HepG2 (cell line): Measurements from ENCODE around the gene APH1B. TPM values are rescaled to one million over a fixed set of nuclear protein-coding genes. Genes with fewer than 3 reads are reported as not detected.

Experiments
- ATAC-seq: fragments of 200-7000 bp; cut with Tn5 transposase; 3 replicates; pipeline ENCODE4 v1.9.1; 2020; ENCODE audit warnings: mild to moderate bottlenecking, moderate library complexity
- BruUV-seq: library from RNA; stranded (reverse); fragments of 400-500 nt; replicated peaks from 2 replicates; lab custom pipeline; 2021; lab: Mats Ljungman, UMichigan
- CTCF ChIA-PET: fragments of 300-600 bp; formaldehyde crosslinking; extraction: SDS; loops from one replicate; lab custom pipeline; 2021; ENCODE audit warnings: low total read pairs, inconsistent platforms, low intra/inter-chr PET ratio; lab: Yijun Ruan, JAX
- POLR2A ChIA-PET: fragments of 350-600 bp; sonication (Branson Sonifier 250); formaldehyde crosslinking; loops from one replicate; lab custom pipeline; 2020; ENCODE audit warnings: antibody characterized with exemption, inconsistent platforms; lab: Yijun Ruan, JAX
- DNase-seq: peaks from one replicate; pipeline ENCODE4 v3.0.0-alpha.2; 2015; ENCODE audit warnings: low spot score
- FAIRE-seq: peaks from 3 replicates; lab custom pipeline; 2011; peaks lifted over from hg19 to GRCh38; lab: Jason Lieb, UNC
- H2AFZ ChIP-seq: one replicate; pipeline ENCODE4 v1.6.1; 2011; ENCODE audit warnings: low read length, inconsistent platforms
- H3K27ac ChIP-seq: fragments of 300-600 bp; 3 replicates; pipeline ENCODE4 v1.8.0; 2011; ENCODE audit warnings: mixed run types, mild to moderate bottlenecking, mixed read lengths, low read length, inconsistent platforms; ENCODE audit not compliant: insufficient read depth; ENCODE audit errors: extremely low read length
- H3K27me3 ChIP-seq, 2 experiments: fragments of 200-600 bp in 1 of 2; 2 replicates in 1 of 2; 3 replicates in 1 of 2; pipeline versions ENCODE4 v1.6.0 to v1.8.0; 2011; ENCODE audit warnings: low read length in 2 of 2, mild to moderate bottlenecking in 2 of 2, moderate library complexity in 2 of 2, inconsistent platforms in 1 of 2; ENCODE audit not compliant: insufficient read depth in 2 of 2, control insufficient read depth in 1 of 2
- H3K36me3 ChIP-seq, 2 experiments: fragments of 200-600 bp in 1 of 2; replicated peaks in 1 of 2; 2 replicates in 1 of 2; 3 replicates in 1 of 2; pipeline versions ENCODE4 v1.5.1 to v1.8.0; 2011; ENCODE audit warnings: low read length in 2 of 2, inconsistent platforms in 1 of 2; ENCODE audit not compliant: insufficient read depth in 2 of 2, control insufficient read depth in 1 of 2
- H3K4me1 ChIP-seq: 2 replicates; pipeline ENCODE4 v1.5.1; 2012; ENCODE audit warnings: low read length, inconsistent platforms; ENCODE audit not compliant: insufficient read depth
- H3K4me2 ChIP-seq: 2 replicates; pipeline ENCODE4 v1.6.0; 2011; ENCODE audit warnings: low read depth, low read length, inconsistent platforms
- H3K4me3 ChIP-seq, 3 experiments: fragments of 200-600 bp in 1 of 3; sonication (generic), shearing (Covaris generic) in 1 of 3; replicated peaks in 1 of 3; 2 replicates each; pipeline ENCODE4 v1.5.1; 2011 to 2016; ENCODE audit warnings: low read length in 3 of 3, inconsistent platforms in 2 of 3, low read depth in 2 of 3, mild to moderate bottlenecking in 2 of 3, control low read depth in 1 of 3, mixed read lengths in 1 of 3; ENCODE audit not compliant: insufficient read depth in 1 of 3
- H3K79me2 ChIP-seq: one replicate; pipeline ENCODE4 v1.6.1; 2011; ENCODE audit warnings: low read length, inconsistent platforms; ENCODE audit not compliant: insufficient read depth
- H3K9ac ChIP-seq: 2 replicates; pipeline ENCODE4 v1.6.0; 2011; ENCODE audit warnings: mild to moderate bottlenecking, low read depth, low read length, inconsistent platforms; ENCODE audit not compliant: insufficient read depth
- H3K9me3 ChIP-seq: 2 replicates; pipeline ENCODE4 v1.5.1; 2012; ENCODE audit warnings: mild to moderate bottlenecking, low read length
- H4K20me1 ChIP-seq: 2 replicates; pipeline ENCODE4 v1.6.0; 2011; ENCODE audit warnings: inconsistent platforms, mild to moderate bottlenecking, low read length, moderate library complexity; ENCODE audit not compliant: insufficient read depth
- DMAP1 ChIP-seq: IDR thresholded peaks from 2 replicates; pipeline ENCODE4 v1.6.1; 2016
- GATA4 ChIP-seq: sonication (generic); IDR thresholded peaks from 2 replicates; pipeline ENCODE4 v1.6.1; 2016; ENCODE audit warnings: antibody characterized with exemption, low read depth, borderline replicate concordance
- HOXD1 ChIP-seq: sonication (generic); formaldehyde crosslinking; IDR thresholded peaks from 2 replicates; pipeline ENCODE4 v1.5.0; 2020; ENCODE audit warnings: missing genetic modification reagents
- NAIF1 ChIP-seq: sonication (generic); formaldehyde crosslinking; IDR thresholded peaks from 2 replicates; pipeline ENCODE4 v1.5.0; 2020; ENCODE audit warnings: mild to moderate bottlenecking, missing genetic modification reagents, borderline replicate concordance
- PHF5A ChIP-seq: IDR thresholded peaks from one replicate; pipeline ENCODE4 v1.6.1; 2018; ENCODE audit warnings: low read depth, missing genetic modification reagents; ENCODE audit not compliant: unreplicated experiment
- SMYD3 ChIP-seq: sonication (generic); formaldehyde crosslinking; IDR thresholded peaks from 2 replicates; pipeline ENCODE4 v1.8.1; 2023; ENCODE audit warnings: mild to moderate bottlenecking, missing genetic modification reagents
- SPEN ChIP-seq: sonication (generic); formaldehyde crosslinking; IDR thresholded peaks from 2 replicates; pipeline ENCODE4 v1.5.1; 2020; ENCODE audit warnings: low read depth, mild to moderate bottlenecking, missing genetic modification reagents
- TEAD2 ChIP-seq: sonication (generic); formaldehyde crosslinking; IDR thresholded peaks from 2 replicates; pipeline ENCODE4 v1.9.0; 2021; ENCODE audit warnings: missing genetic modification reagents
- ZNF17 ChIP-seq: sonication (generic); formaldehyde crosslinking; IDR thresholded peaks from 2 replicates; pipeline ENCODE4 v1.5.0; 2020; ENCODE audit warnings: mild to moderate bottlenecking, missing genetic modification reagents
- ZNF543 ChIP-seq: sonication (generic); formaldehyde crosslinking; IDR thresholded peaks from 2 replicates; pipeline ENCODE4 v1.4.0; 2020; ENCODE audit warnings: mild to moderate bottlenecking, missing genetic modification reagents
- ZNF772 ChIP-seq: sonication (generic); formaldehyde crosslinking; IDR thresholded peaks from 2 replicates; pipeline ENCODE4 v1.5.0; 2020; ENCODE audit warnings: mild to moderate bottlenecking, missing genetic modification reagents
- WGBS: methylation state at CpG from one replicate; pipeline ENCODE4 v1.1.6; 2017; ENCODE audit warnings: low lambda C conversion rate; 5-methylcytosine and 5-hydroxymethylcytosine counted together
- in situ Hi-C: cut with HindIII; loops from 2 replicates; pipeline ENCODE4 v1.10.0; 2017; ENCODE audit warnings: low pct_unique_long_range_greater_than_20kb; ENCODE audit not compliant: extremely low pct_ligation_motif_present
- intact Hi-C: fragments of 100-400 bp; cut with micrococcal nuclease; formaldehyde crosslinking; loops from one replicate; pipeline ENCODE4 v1.10.0; 2022; ENCODE audit not compliant: unreplicated experiment
- polyA plus RNA-seq, 8 experiments: library from polyadenylated mRNA; depleted of rRNA in 3 of 8; stranded (reverse) in 7 of 8; unstranded in 1 of 8; fragments of >200 nt; fragmentation: Illumina TruSeq in 4 of 8; extraction: Trizol in 4 of 8; gene quantifications; 2 replicates each; pipeline versions ENCODE4 v1.2.1 to v1.2.3, GENCODE V29; 2011 to 2016; ENCODE audit warnings: low read depth in 4 of 8, missing spikeins in 1 of 8, mixed read lengths in 1 of 8; ENCODE audit not compliant: insufficient read depth in 1 of 8
- total RNA-seq, 5 experiments: library from RNA; depleted of rRNA; stranded (reverse); fragments of >200 nt; fragmentation: Illumina TruSeq; extraction: Trizol; gene quantifications; 2 replicates each; pipeline ENCODE4 v1.2.3, GENCODE V29; 2016; ENCODE audit warnings: low read depth in 1 of 5
- TF ChIP-seq, protein P1 (sequence below): sonication (generic); formaldehyde crosslinking; IDR thresholded peaks from 2 replicates; pipeline ENCODE4 v1.8.1; 2023; ENCODE audit warnings: mild to moderate bottlenecking, missing genetic modification reagents
- TF ChIP-seq, protein P2 (sequence below): fragments of 450-650 bp; IDR thresholded peaks from 2 replicates; pipeline ENCODE4 v1.6.1; 2016
- TF ChIP-seq, protein P3 (sequence below): sonication (generic); formaldehyde crosslinking; IDR thresholded peaks from 2 replicates; pipeline ENCODE4 v1.5.1; 2020; ENCODE audit warnings: missing genetic modification reagents, mild to moderate bottlenecking, borderline replicate concordance

APH1B gene
- total and polyA plus RNA-seq, 2 of the 13 experiments (the other 11 are each of a cell fraction or from before 2014, with no cell fraction given), result 0.45 to 1.00 TPM

DNA sequence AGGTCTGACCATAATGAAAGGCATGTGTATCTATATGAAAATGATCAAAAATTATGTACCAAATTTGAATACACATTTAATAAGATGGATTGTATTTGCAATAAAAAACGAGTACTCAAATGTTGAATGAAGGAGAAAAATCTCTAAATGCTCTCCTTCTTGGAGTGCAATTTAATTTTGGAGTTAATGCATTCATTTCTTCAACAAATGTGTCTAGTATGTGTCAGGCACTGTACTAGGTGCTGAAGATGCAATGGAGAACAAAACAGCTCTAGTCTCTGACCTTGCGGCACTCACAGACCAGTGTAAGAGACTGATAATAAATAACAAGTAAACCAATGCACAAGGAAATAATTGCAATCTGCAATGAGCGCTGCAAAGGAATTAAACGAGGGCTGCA is 75.4 kb downstream of the APH1B start:
- Histone ChIP-seq H3K9ac (no peak overlapping the region), H3K9me3 (no peaks in the 10 kb centered on the region), H3K27ac (no peak overlapping the region), H3K4me1 (peaks cover 17% of the 10 kb centered on the region), H4K20me1 (no peaks in the 10 kb centered on the region), H3K4me3 (no peak overlapping the region), H3K27me3 (peaks cover 0 to 3% of the 10 kb centered on the region in 2 experiments; a peak in 2 of 5 replicates), H3K4me2 (no peak overlapping the region), H3K36me3 (no peaks in the 10 kb centered on the region), H3K79me2 (no peaks in the 10 kb centered on the region), H2AFZ (no peak overlapping the region)
- DNase-seq (no peak), FAIRE-seq (no peak), ATAC-seq (no peak)
- intact Hi-C loops (no loop called here), in situ Hi-C loops (no loop called here)
- WGBS, result 59% methylated on average over 4 of the region's 4 CpGs
- BruUV-seq, result no TSS peak
- ChIA-PET CTCF (no interaction called here), POLR2A (no interaction called here)
- TF ChIP-seq HOXD1 (no peak), SPEN (no peak), ZNF543 (CRISPR knock-in tag) (no peak), TEAD2 (CRISPR knock-in tag) (no peak), ZNF17 (CRISPR knock-in tag) (no peak), PHF5A (CRISPR knock-in tag) (no peak), DMAP1 (CRISPR knock-in tag) (no peak), SMYD3 (CRISPR knock-in tag) (no peak), NAIF1 (no peak), ZNF772 (CRISPR knock-in tag) (no peak), GATA4 (no peak)
- TF ChIP-seq, protein P1, sequence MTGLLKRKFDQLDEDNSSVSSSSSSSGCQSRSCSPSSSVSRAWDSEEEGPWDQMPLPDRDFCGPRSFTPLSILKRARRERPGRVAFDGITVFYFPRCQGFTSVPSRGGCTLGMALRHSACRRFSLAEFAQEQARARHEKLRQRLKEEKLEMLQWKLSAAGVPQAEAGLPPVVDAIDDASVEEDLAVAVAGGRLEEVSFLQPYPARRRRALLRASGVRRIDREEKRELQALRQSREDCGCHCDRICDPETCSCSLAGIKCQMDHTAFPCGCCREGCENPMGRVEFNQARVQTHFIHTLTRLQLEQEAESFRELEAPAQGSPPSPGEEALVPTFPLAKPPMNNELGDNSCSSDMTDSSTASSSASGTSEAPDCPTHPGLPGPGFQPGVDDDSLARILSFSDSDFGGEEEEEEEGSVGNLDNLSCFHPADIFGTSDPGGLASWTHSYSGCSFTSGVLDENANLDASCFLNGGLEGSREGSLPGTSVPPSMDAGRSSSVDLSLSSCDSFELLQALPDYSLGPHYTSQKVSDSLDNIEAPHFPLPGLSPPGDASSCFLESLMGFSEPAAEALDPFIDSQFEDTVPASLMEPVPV (CRISPR knock-in tag), result no peak
- TF ChIP-seq, protein P2, sequence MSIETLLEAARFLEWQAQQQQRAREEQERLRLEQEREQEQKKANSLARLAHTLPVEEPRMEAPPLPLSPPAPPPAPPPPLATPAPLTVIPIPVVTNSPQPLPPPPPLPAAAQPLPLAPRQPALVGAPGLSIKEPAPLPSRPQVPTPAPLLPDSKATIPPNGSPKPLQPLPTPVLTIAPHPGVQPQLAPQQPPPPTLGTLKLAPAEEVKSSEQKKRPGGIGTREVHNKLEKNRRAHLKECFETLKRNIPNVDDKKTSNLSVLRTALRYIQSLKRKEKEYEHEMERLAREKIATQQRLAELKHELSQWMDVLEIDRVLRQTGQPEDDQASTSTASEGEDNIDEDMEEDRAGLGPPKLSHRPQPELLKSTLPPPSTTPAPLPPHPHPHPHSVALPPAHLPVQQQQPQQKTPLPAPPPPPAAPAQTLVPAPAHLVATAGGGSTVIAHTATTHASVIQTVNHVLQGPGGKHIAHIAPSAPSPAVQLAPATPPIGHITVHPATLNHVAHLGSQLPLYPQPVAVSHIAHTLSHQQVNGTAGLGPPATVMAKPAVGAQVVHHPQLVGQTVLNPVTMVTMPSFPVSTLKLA, result no peak
- TF ChIP-seq, protein P3, sequence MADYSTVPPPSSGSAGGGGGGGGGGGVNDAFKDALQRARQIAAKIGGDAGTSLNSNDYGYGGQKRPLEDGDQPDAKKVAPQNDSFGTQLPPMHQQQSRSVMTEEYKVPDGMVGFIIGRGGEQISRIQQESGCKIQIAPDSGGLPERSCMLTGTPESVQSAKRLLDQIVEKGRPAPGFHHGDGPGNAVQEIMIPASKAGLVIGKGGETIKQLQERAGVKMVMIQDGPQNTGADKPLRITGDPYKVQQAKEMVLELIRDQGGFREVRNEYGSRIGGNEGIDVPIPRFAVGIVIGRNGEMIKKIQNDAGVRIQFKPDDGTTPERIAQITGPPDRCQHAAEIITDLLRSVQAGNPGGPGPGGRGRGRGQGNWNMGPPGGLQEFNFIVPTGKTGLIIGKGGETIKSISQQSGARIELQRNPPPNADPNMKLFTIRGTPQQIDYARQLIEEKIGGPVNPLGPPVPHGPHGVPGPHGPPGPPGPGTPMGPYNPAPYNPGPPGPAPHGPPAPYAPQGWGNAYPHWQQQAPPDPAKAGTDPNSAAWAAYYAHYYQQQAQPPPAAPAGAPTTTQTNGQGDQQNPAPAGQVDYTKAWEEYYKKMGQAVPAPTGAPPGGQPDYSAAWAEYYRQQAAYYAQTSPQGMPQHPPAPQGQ, result no peak
